GM19463 (cell line): ENCODE data around the gene C17orf107.

Experiments
- ATAC-seq: cut with Tn5 transposase; IDR thresholded peaks from one replicate; pipeline ENCODE4 v1.9.1; 2021; ENCODE audit warnings: mild to moderate bottlenecking, moderate library complexity; ENCODE audit not compliant: unreplicated experiment

The C17orf107 gene

DNA sequence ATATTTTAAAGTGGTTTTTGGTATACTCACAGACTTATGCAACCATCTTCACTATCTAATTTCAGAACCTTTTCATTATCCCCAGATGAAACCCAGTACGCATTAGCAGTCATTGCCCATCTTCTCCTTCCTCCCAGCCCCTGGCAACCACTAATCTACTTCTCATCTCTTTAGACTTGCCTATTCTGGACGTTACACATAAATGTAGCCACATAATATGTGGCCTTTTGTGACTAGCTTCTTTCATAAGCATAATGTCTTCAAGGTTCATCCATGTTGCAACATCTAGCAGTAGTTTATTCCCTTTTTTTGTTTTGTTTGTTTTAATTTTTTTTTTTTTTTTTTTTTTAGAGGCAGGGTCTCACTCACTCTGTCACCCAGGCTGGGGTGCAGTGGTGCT, 28.5 kb upstream of the C17orf107 start:
- no peak for ATAC-seq

DNA sequence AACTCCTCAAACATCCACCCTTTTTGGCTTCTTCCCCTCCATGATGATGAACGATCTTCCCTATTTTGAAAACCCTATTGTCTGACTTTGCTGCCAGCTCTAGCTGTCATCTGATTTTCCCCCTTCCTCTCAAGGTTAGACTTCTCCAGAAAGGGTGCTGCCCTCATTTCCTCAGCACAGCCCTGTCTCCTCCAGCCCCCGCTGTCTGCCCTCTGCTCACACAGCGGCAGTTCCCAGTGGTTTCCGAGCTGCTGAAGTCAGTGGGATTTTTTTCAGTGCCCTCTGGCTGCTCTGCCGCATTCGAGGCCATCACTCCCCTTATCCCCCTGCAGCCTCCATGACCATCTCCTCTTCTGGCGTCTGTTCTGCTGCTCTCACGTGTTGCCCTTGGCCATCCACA, 26.6 kb upstream of the C17orf107 start:
- ATAC-seq, result no peak

DNA sequence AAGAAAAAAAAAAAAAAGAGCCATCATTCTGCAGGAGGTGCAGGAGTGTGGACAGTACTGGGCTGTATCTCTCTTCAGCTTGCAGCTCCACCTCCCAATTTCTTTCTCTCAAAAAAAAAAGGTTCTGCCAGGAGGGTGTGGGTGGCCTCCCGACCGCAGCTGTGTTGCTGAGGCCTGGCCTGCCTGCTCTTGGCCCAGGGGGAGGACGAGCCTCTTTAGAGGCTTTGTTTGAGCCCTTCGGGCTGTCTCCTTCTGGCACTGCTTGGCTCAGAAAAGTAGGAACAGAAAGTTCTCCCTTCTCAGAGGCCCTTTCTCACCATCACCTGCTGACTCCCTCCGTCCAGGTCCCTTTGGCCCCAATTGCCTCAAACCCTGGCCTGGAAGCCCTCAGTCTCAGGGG, 22.2 kb upstream of the C17orf107 start:
- ATAC-seq, result no peak

- ATAC-seq, result no peak
Measured at GRCh38 chr17:4879601-4880000, 19.7 kb upstream of the C17orf107 start.

DNA sequence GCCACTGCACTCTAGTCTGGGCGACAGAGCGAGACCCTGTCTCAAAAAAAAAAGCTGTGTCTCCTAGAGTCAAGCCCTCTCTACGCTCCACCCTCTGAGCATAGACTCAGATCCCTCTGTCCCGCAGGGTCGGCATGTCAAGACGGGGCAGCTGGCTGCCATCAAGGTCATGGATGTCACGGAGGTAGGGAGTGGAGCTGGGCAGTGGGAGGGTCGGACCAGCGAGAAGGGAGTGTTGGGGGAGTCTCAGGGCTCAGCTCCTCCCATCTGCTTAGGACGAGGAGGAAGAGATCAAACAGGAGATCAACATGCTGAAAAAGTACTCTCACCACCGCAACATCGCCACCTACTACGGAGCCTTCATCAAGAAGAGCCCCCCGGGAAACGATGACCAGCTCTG, 18.5 kb upstream of the C17orf107 start:
- no peak for ATAC-seq

GRCh38 chr17:4881761-4882555, 17.4 kb upstream of the C17orf107 start:
- ATAC-seq, result no peak

- ATAC-seq, result no peak
Measured at GRCh38 chr17:4884489-4884888, 14.8 kb upstream of the C17orf107 start.

- ATAC-seq, result no peak
Measured at GRCh38 chr17:4886830-4887229, 12.5 kb upstream of the C17orf107 start.

DNA sequence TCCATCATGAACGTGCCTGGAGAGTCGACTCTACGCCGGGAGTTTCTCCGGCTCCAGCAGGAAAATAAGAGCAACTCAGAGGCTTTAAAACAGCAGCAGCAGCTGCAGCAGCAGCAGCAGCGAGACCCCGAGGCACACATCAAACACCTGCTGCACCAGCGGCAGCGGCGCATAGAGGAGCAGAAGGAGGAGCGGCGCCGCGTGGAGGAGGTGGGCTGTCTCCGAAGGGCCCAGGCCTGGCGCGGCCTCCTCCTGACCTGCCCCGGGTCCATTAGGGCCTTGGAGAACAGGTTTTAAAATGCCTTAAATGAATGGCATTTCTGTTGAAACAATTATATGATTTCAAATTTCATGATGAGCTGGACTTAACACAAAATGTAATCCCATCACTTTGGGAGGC, 11.8 kb upstream of the C17orf107 start:
- ATAC-seq, result no peak

- ATAC-seq, result no peak
Measured at GRCh38 chr17:4891411-4892410, 7.6 kb upstream of the C17orf107 start.

DNA sequence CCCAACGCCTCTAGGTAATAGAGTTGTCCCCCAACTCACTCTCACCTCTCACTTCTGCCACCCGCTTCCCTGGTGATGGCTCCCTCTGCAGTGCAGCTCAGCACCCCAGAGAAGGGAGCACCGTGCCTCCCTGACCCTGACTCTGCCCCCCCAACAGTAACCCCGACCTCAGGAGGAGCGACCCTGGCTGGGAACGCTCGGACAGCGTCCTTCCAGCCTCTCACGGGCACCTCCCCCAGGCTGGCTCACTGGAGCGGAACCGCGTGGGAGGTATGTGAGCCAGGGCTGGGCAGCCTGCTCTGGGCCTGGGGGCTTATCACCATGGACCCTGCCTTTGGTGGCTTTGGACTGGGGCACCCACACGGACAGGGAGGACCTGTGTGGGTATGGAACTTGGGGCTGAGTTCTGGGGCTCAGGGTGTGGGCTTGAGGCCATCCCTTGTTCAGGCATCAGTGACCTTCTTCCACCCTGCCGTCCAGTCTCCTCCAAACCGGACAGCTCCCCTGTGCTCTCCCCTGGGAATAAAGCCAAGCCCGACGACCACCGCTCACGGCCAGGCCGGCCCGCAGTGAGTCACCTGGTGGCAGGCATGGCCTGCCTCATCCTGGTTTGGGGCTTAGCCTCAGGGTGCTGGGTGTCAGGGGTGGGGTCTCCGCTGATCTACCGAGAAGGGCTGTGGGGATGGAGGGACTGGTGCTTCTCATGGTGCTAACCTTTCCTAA, 6.7 kb upstream of the C17orf107 start:
- no peak for ATAC-seq

- no peak for ATAC-seq
Measured at GRCh38 chr17:4893272-4893671, 6.1 kb upstream of the C17orf107 start.

- no peak for ATAC-seq
Measured at GRCh38 chr17:4893721-4894560, 5.4 kb upstream of the C17orf107 start.

DNA sequence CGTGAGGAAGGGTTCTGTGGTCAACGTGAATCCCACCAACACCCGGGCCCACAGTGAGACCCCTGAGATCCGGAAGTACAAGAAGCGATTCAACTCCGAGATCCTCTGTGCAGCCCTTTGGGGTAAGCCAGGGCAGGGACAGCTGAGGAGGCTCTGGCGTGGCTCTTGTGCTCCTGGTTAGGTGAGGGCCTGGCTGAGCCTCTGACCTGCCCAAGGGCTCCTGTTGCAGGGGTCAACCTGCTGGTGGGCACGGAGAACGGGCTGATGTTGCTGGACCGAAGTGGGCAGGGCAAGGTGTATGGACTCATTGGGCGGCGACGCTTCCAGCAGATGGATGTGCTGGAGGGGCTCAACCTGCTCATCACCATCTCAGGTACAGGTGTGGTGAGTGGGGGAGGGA, 4.2 kb upstream of the C17orf107 start:
- no peak for ATAC-seq

- no peak for ATAC-seq
Measured at GRCh38 chr17:4895657-4896331, 3.5 kb upstream of the C17orf107 start.

- no peak for ATAC-seq
Measured at GRCh38 chr17:4896332-4897197, 2.8 kb upstream of the C17orf107 start.

- ATAC-seq, result no peak
Measured at GRCh38 chr17:4897198-4897687, 2.1 kb upstream of the C17orf107 start.

DNA sequence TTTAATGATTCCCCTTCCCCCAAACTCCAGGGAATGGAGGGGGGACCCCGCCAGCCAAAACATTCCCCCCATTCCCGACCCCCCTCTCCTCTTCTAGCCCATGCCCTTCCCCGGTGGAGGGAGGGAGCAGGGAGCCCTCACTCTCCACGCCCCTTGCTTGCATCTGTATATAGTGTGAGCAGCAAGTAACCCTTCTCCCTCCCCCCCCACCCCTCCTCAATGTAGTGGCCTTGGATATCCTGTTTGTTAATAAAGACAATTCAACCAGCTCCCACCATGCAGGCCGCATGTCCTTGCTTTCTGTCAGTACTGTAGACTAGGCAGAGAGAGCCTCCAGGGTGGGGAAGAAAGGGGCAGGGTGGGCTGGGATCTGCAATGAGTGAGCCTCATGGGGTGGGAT, 1.6 kb upstream of the C17orf107 start:
- ATAC-seq, result no peak

GRCh38 chr17:4898351-4898750, 985 bp upstream of the C17orf107 start:
- no peak for ATAC-seq
